Neural cell (in vitro differentiated cells): ENCODE results near the gene DNAL4.

ENCODE experiments used
- CTCF ChIP-seq: fragments of 450-650 bp; IDR thresholded peaks from 2 replicates; pipeline ENCODE4 v1.5.1; 2014; ENCODE audit warnings: antibody characterized with exemption, mild to moderate bottlenecking, moderate library complexity; ENCODE audit not compliant: poor library complexity, severe bottlenecking
- EP300 ChIP-seq: fragments of 450-650 bp; conservative IDR thresholded peaks from 2 replicates; pipeline ENCODE4 v1.6.1; 2014; ENCODE audit warnings: antibody characterized with exemption, mild to moderate bottlenecking, moderate library complexity; ENCODE audit not compliant: poor library complexity, severe bottlenecking
- EZH2 ChIP-seq: fragments of 200-600, 300-800 bp; shearing (Covaris generic), sonication (generic); IDR thresholded peaks from 2 replicates; pipeline ENCODE4 v1.6.1; 2014; ENCODE audit warnings: antibody characterized with exemption, low read length, borderline replicate concordance, mild to moderate bottlenecking; ENCODE audit not compliant: insufficient read depth, poor library complexity, severe bottlenecking
- POLR2AphosphoS5 ChIP-seq: IDR thresholded peaks from 2 replicates; pipeline ENCODE4 v1.6.1; 2012
- SMC3 ChIP-seq: fragments of 450-650 bp; conservative IDR thresholded peaks from 2 replicates; pipeline ENCODE4 v1.6.1; 2014; ENCODE audit warnings: antibody characterized with exemption, mild to moderate bottlenecking, moderate library complexity; ENCODE audit not compliant: poor library complexity
- TAF1 ChIP-seq: IDR thresholded peaks from 2 replicates; pipeline ENCODE4 v1.6.1; 2012; ENCODE audit warnings: low read depth

- TF ChIP-seq EP300, result no peak
- TF ChIP-seq CTCF, result no peak
- no peak for TF ChIP-seq POLR2AphosphoS5
- TF ChIP-seq SMC3, result no peak
- TF ChIP-seq EZH2, result no peak
- TF ChIP-seq TAF1, result no peak
Observed at GRCh38 chr22:38750104-38750503, 43.8 kb downstream of the DNAL4 start.
